IMR-90 (cell line): ENCODE results near the gene LCN12. TPM values are rescaled to one million over a fixed set of nuclear protein-coding genes. Genes with fewer than 3 reads are reported as not detected.

Experiments
- ATAC-seq: fragments of 200-7000 bp; cut with Tn5 transposase; 2 replicates; pipeline ENCODE4 v1.9.1; 2020; ENCODE audit warnings: low read depth, mild to moderate bottlenecking, moderate library complexity
- BruUV-seq: library from RNA; stranded (reverse); fragments of 400-500 nt; replicated peaks from 2 replicates; lab custom pipeline; 2021; lab: Mats Ljungman, UMichigan
- CTCF ChIA-PET: fragments of 300-600 bp; formaldehyde crosslinking; extraction: SDS; loops from one replicate; lab custom pipeline; 2021; ENCODE audit warnings: antibody characterized with exemption; lab: Yijun Ruan, JAX
- POLR2A ChIA-PET: fragments of 300-600 bp; sonication (Branson Sonifier 250); formaldehyde crosslinking; loops from one replicate; lab custom pipeline; 2022; ENCODE audit warnings: antibody characterized with exemption; ENCODE audit not compliant: unreplicated experiment; lab: Charles Lee
- DNase-seq: peaks from one replicate; pipeline ENCODE4 v3.0.0; 2013
- H2AFZ ChIP-seq: replicated peaks from 2 replicates; pipeline ENCODE3; 2013; ENCODE audit warnings: low read length, mild to moderate bottlenecking; ENCODE audit not compliant: poor library complexity
- H2AK5ac ChIP-seq: 2 replicates; pipeline ENCODE4 v1.6.1; 2013; ENCODE audit warnings: low read depth, low read length, inconsistent platforms
- H2AK9ac ChIP-seq: replicated peaks from 2 replicates; pipeline ENCODE3; 2013; ENCODE audit warnings: mild to moderate bottlenecking, low read depth, low read length, moderate library complexity; ENCODE audit not compliant: poor library complexity
- H2BK120ac ChIP-seq: 2 replicates; pipeline ENCODE4 v1.6.1; 2013; ENCODE audit warnings: low read depth, low read length, inconsistent platforms
- H2BK15ac ChIP-seq: 3 replicates; pipeline ENCODE4 v1.6.1; 2013; ENCODE audit warnings: low read depth, low read length, inconsistent platforms
- H2BK20ac ChIP-seq: 2 replicates; pipeline ENCODE4 v1.6.1; 2013; ENCODE audit warnings: low read depth, mild to moderate bottlenecking, inconsistent platforms, low read length, moderate library complexity
- H2BK5ac ChIP-seq: 2 replicates; pipeline ENCODE4 v1.6.1; 2013; ENCODE audit warnings: mild to moderate bottlenecking, low read depth, low read length, inconsistent platforms; ENCODE audit not compliant: poor library complexity, severe bottlenecking
- H3K14ac ChIP-seq: replicated peaks from 2 replicates; pipeline ENCODE4 v1.6.1; 2013; ENCODE audit warnings: low read depth, low read length, inconsistent platforms
- H3K18ac ChIP-seq: 2 replicates; pipeline ENCODE4 v1.6.1; 2013; ENCODE audit warnings: low read depth, low read length, control low read depth
- H3K23ac ChIP-seq: 2 replicates; pipeline ENCODE4 v1.6.1; 2013; ENCODE audit warnings: low read depth, low read length, inconsistent platforms
- H3K27ac ChIP-seq: 2 replicates; pipeline ENCODE4 v1.5.1; 2013; ENCODE audit warnings: mild to moderate bottlenecking, control low read depth, low read length; ENCODE audit not compliant: insufficient read depth
- H3K27me3 ChIP-seq: 2 replicates; pipeline ENCODE4 v1.6.1; 2013; ENCODE audit warnings: low read length; ENCODE audit not compliant: control insufficient read depth, insufficient read depth
- H3K36me3 ChIP-seq: 2 replicates; pipeline ENCODE4 v1.6.1; 2013; ENCODE audit warnings: low read length, mixed read lengths; ENCODE audit not compliant: control insufficient read depth, insufficient read depth
- H3K4ac ChIP-seq: 2 replicates; pipeline ENCODE4 v1.6.1; 2013; ENCODE audit warnings: low read depth, low read length, inconsistent platforms
- H3K4me1 ChIP-seq: 2 replicates; pipeline ENCODE4 v1.6.1; 2013; ENCODE audit warnings: low read length, mixed read lengths; ENCODE audit not compliant: control insufficient read depth, insufficient read depth
- H3K4me2 ChIP-seq: 2 replicates; pipeline ENCODE4 v1.6.1; 2013; ENCODE audit warnings: low read depth, mild to moderate bottlenecking, control low read depth, low read length, moderate library complexity
- H3K4me3 ChIP-seq: 2 replicates; pipeline ENCODE4 v1.5.1; 2013; ENCODE audit warnings: low read depth, mild to moderate bottlenecking, control low read depth, low read length, moderate library complexity; ENCODE audit not compliant: insufficient read depth
- H3K56ac ChIP-seq: 2 replicates; pipeline ENCODE4 v1.6.1; 2013; ENCODE audit warnings: low read length, inconsistent platforms; ENCODE audit not compliant: insufficient read depth; ENCODE audit errors: extremely low read depth
- H3K79me1 ChIP-seq, 2 experiments: 2 replicates each; pipeline ENCODE4 v1.6.1; 2013; ENCODE audit warnings: low read length in 2 of 2, inconsistent platforms in 1 of 2, low read depth in 1 of 2
- H3K9ac ChIP-seq: 2 replicates; pipeline ENCODE4 v1.6.1; 2013; ENCODE audit warnings: low read depth, low read length, control low read depth
- H3K9me1 ChIP-seq: 2 replicates; pipeline ENCODE4 v1.6.1; 2013; ENCODE audit warnings: low read length, inconsistent platforms; ENCODE audit not compliant: insufficient read depth
- H3K9me3 ChIP-seq: 2 replicates; pipeline ENCODE4 v1.6.1; 2013; ENCODE audit warnings: low read length; ENCODE audit not compliant: control insufficient read depth, insufficient read depth
- H4K20me1 ChIP-seq: 2 replicates; pipeline ENCODE4 v1.6.1; 2013; ENCODE audit warnings: low read length, inconsistent platforms; ENCODE audit not compliant: insufficient read depth
- H4K5ac ChIP-seq: 2 replicates; pipeline ENCODE4 v1.6.1; 2013; ENCODE audit warnings: mild to moderate bottlenecking, low read depth, low read length, control low read depth
- H4K8ac ChIP-seq, 2 experiments: 2 replicates each; pipeline ENCODE4 v1.6.1; 2013; ENCODE audit warnings: low read depth in 2 of 2, low read length in 2 of 2, control low read depth in 1 of 2, inconsistent platforms in 1 of 2
- H4K91ac ChIP-seq: 2 replicates; pipeline ENCODE4 v1.6.1; 2013; ENCODE audit warnings: low read depth, low read length, inconsistent platforms; ENCODE audit not compliant: insufficient read depth
- BHLHE40 ChIP-seq: fragments of 150-350 bp; IDR thresholded peaks from 2 replicates; pipeline ENCODE4 v1.6.1; 2016; ENCODE audit warnings: mild to moderate bottlenecking, low read depth, low read length
- CEBPB ChIP-seq: IDR thresholded peaks from 2 replicates; pipeline ENCODE4 v1.6.1; 2012; ENCODE audit warnings: low read depth, low read length, improper control_type of control experiment
- CHD1 ChIP-seq: IDR thresholded peaks from 2 replicates; pipeline ENCODE4 v1.6.1; 2012; ENCODE audit warnings: low read depth, low read length, improper control_type of control experiment
- CTCF ChIP-seq: conservative IDR thresholded peaks from 2 replicates; pipeline ENCODE4 v1.5.1; 2012; ENCODE audit warnings: mild to moderate bottlenecking, low read depth, low read length, improper control_type of control experiment
- ELK1 ChIP-seq: fragments of 150-350 bp; IDR thresholded peaks from 2 replicates; pipeline ENCODE4 v1.6.1; 2016; ENCODE audit warnings: low read depth, mild to moderate bottlenecking, low read length, moderate library complexity, borderline replicate concordance
- FOS ChIP-seq: fragments of 150-350 bp; IDR thresholded peaks from 2 replicates; pipeline ENCODE4 v1.6.1; 2016; ENCODE audit warnings: low read depth, low read length
- MAFK ChIP-seq: IDR thresholded peaks from 2 replicates; pipeline ENCODE4 v1.6.1; 2012; ENCODE audit warnings: low read depth, low read length, improper control_type of control experiment
- MAZ ChIP-seq: IDR thresholded peaks from 2 replicates; pipeline ENCODE4 v1.6.1; 2012; ENCODE audit warnings: low read depth, mild to moderate bottlenecking, low read length, improper control_type of control experiment, moderate library complexity, borderline replicate concordance
- MXI1 ChIP-seq: IDR thresholded peaks from 2 replicates; pipeline ENCODE4 v1.6.1; 2012; ENCODE audit warnings: low read depth, mild to moderate bottlenecking, low read length, moderate library complexity, borderline replicate concordance
- NFE2L2 ChIP-seq: fragments of 150-350 bp; IDR thresholded peaks from 2 replicates; pipeline ENCODE4 v1.6.1; 2016; ENCODE audit warnings: low read depth, mild to moderate bottlenecking, low read length
- POLR2A ChIP-seq: IDR thresholded peaks from 2 replicates; pipeline ENCODE4 v1.6.1; 2012; ENCODE audit warnings: mild to moderate bottlenecking, low read depth, low read length
- RAD21 ChIP-seq: IDR thresholded peaks from 2 replicates; pipeline ENCODE4 v1.6.1; 2012; ENCODE audit warnings: low read length, improper control_type of control experiment
- RCOR1 ChIP-seq: IDR thresholded peaks from 2 replicates; pipeline ENCODE4 v1.6.1; 2012; ENCODE audit warnings: mild to moderate bottlenecking, low read length, improper control_type of control experiment; ENCODE audit not compliant: insufficient replicate concordance
- SMC3 ChIP-seq: fragments of 150-350 bp; IDR thresholded peaks from 2 replicates; pipeline ENCODE4 v1.6.1; 2016; ENCODE audit warnings: low read depth, mild to moderate bottlenecking, antibody characterized with exemption, low read length, moderate library complexity
- USF2 ChIP-seq: fragments of 150-350 bp; IDR thresholded peaks from 2 replicates; pipeline ENCODE4 v1.6.1; 2017; ENCODE audit warnings: mild to moderate bottlenecking, antibody characterized with exemption, low read length, low read depth
- WGBS, 2 experiments: methylation state at CpG; one replicate each; pipeline versions ENCODE4 v1.1.5 to v1.1.7; 2013; ENCODE audit warnings: missing lambda C conversion rate in 2 of 2; ENCODE audit not compliant: insufficient read length in 1 of 2; ENCODE audit errors: extremely low coverage in 2 of 2; 5-methylcytosine and 5-hydroxymethylcytosine counted together
- dilution Hi-C: fragments of 300-500 bp; cut with HindIII; formaldehyde crosslinking; loops from one replicate; pipeline ENCODE4 v1.14.3; 2018; ENCODE audit warnings: low sequenced_read_pairs; ENCODE audit not compliant: unreplicated experiment
- in situ Hi-C: fragments of 300-500 bp; cut with MboI; formaldehyde crosslinking; loops from 3 replicates; pipeline ENCODE4 v1.14.3; 2019; ENCODE audit warnings: low sequenced_read_pairs, inconsistent platforms, mixed read lengths
- intact Hi-C: fragments of 100-400 bp; cut with micrococcal nuclease; formaldehyde crosslinking; loops from 2 replicates; pipeline ENCODE4 v1.10.0; 2022
- polyA plus RNA-seq, 3 experiments: library from polyadenylated mRNA; depleted of rRNA; stranded (reverse); fragments of >200 nt; gene quantifications; 2 replicates each; pipeline ENCODE4 v1.2.3, GENCODE V29; 2012; ENCODE audit warnings: low replicate concordance in 1 of 3
- total RNA-seq: library from RNA; depleted of rRNA; stranded (reverse); fragments of >200 nt; gene quantifications from 2 replicates; pipeline ENCODE4 v1.2.3, GENCODE V29; 2012

Gene LCN12
- total and polyA plus RNA-seq, 2 of the 4 experiments (the other 2 are of a cell fraction), result 0.12 TPM; not detected in 1

- H4K91ac ChIP-seq, result no peak overlapping the region
- no peak overlapping the region for H4K5ac ChIP-seq
- H4K20me1 ChIP-seq, result peaks cover 5% of the 10 kb centered on the region
- in situ Hi-C loops (no loop called here), dilution Hi-C loops (no loop called here), intact Hi-C loops (no loop called here)
- H3K4me2 ChIP-seq, result no peak overlapping the region
- ATAC-seq, result no peak
- no peak overlapping the region for H4K8ac ChIP-seq
- H3K23ac ChIP-seq, result no peak overlapping the region
- BruUV-seq, result no TSS peak
- H3K79me1 ChIP-seq, result peaks cover 10 to 23% of the 10 kb centered on the region in 2 experiments; a peak in 3 of 4 replicates
- H2AK5ac ChIP-seq, result no peak overlapping the region
- H3K9ac ChIP-seq, result no peak overlapping the region
- no peaks in the 10 kb centered on the region for H3K9me3 ChIP-seq
- no peak overlapping the region for H2AK9ac ChIP-seq
- no peak overlapping the region for H3K18ac ChIP-seq
- no peak for DNase-seq
- POLR2A ChIA-PET, result no interaction called here
- H3K27me3 ChIP-seq, result no peaks in the 10 kb centered on the region
- no peak overlapping the region for H3K56ac ChIP-seq
- no peak overlapping the region for H2BK15ac ChIP-seq
- CTCF ChIA-PET, result interaction anchor here (0.6 kb wide), 2 partner anchors 12 to 122 kb away, joined by 3 to 6 read pairs; no protein-coding TSS in a partner anchor
- no peak overlapping the region for H2BK120ac ChIP-seq
- H3K4me3 ChIP-seq, result no peak overlapping the region
- no peaks in the 10 kb centered on the region for H3K9me1 ChIP-seq
- H2BK20ac ChIP-seq, result no peak overlapping the region
- WGBS, 2 experiments, result 100% methylated on average over 5 of the region's 17 CpGs; no CpG with 5 or more reads in 1 of the 2 experiments
- no peak overlapping the region for H2AFZ ChIP-seq
- H3K4ac ChIP-seq, result no peak overlapping the region
- no peaks in the 10 kb centered on the region for H3K4me1 ChIP-seq
- H3K14ac ChIP-seq, result no peak overlapping the region
- peaks cover 31% of the 10 kb centered on the region for H3K36me3 ChIP-seq
- H2BK5ac ChIP-seq, result no peak overlapping the region
- H3K27ac ChIP-seq, result no peak overlapping the region
- TF ChIP-seq NFE2L2 (no peak), BHLHE40 (no peak), MAZ (no peak), FOS (no peak), RCOR1 (no peak), CHD1 (no peak), USF2 (no peak), SMC3 (no peak), CTCF (no peak), POLR2A (no peak), MAFK (no peak), MXI1 (no peak), RAD21 (no peak), CEBPB (no peak), ELK1 (no peak)
Observed at GRCh38 chr9:136913701-136914438, 38.2 kb upstream of the LCN12 start.
